ENCODE data around the gene ZNF454.

Gene ZNF454

GRCh38 chr5:178940569-178941360, at the start of gene ZNF454:
ZNF454 (plus strand) TSS chr5:178941198; CDS start chr5:178942792, 1,594 bp downstream.
- DNase-seq (ENCODE audit: low read depth): peak; percentile 83

GRCh38 chr5:178895615-178896571, 45.1 kb upstream of the ZNF454 start, which contains the start of gene ZFP2:
ZFP2 (plus strand) TSS chr5:178895913; CDS start chr5:178931314, 35,401 bp downstream.
- no peak for DNase-seq (ENCODE audit: low read depth)

- DNase-seq (ENCODE audit: low read depth): no peak
Observed at GRCh38 chr5:178899289-178899688, 41.7 kb upstream of the ZNF454 start.

- no peak for DNase-seq (ENCODE audit: low read depth)
Observed at GRCh38 chr5:178902849-178903248, 38.1 kb upstream of the ZNF454 start.

GRCh38 chr5:178931846-178932760, 8.9 kb upstream of the ZNF454 start:
- DNase-seq (ENCODE audit: low read depth): no peak

GRCh38 chr5:178941361-178941760, 363 bp downstream of the ZNF454 start:
- no peak for DNase-seq (ENCODE audit: low read depth)

- DNase-seq (ENCODE audit: low read depth): no peak
Observed at GRCh38 chr5:178965465-178966055, 24.6 kb downstream of the ZNF454 start.

- no peak for DNase-seq (ENCODE audit: low read depth)
Observed at GRCh38 chr5:178981381-178981780, 40.4 kb downstream of the ZNF454 start.

GRCh38 chr5:178982941-178983340, 41.9 kb downstream of the ZNF454 start:
- DNase-seq (ENCODE audit: low read depth): no peak

- no peak for DNase-seq (ENCODE audit: low read depth)
Observed at GRCh38 chr5:178983728-178984127, 42.7 kb downstream of the ZNF454 start.

GRCh38 chr5:178984145-178985072, 43.4 kb downstream of the ZNF454 start:
- DNase-seq (ENCODE audit: low read depth): no peak

GRCh38 chr5:178986326-178986960, 45.4 kb downstream of the ZNF454 start:
- DNase-seq (ENCODE audit: low read depth): no peak

GRCh38 chr5:178988436-178989220, 47.6 kb downstream of the ZNF454 start:
- DNase-seq (ENCODE audit: low read depth): no peak

GRCh38 chr5:178989311-178989710, 48.3 kb downstream of the ZNF454 start:
- no peak for DNase-seq (ENCODE audit: low read depth)

- DNase-seq (ENCODE audit: low read depth): no peak
Observed at GRCh38 chr5:178990491-178990890, 49.5 kb downstream of the ZNF454 start.

GRCh38 chr5:178991190-178992145, 50.5 kb downstream of the ZNF454 start:
- DNase-seq (ENCODE audit: low read depth): no peak

- no peak for DNase-seq (ENCODE audit: low read depth)
Observed at GRCh38 chr5:178992291-178992895, 51.4 kb downstream of the ZNF454 start.
